ENCODE results near the gene CALN1.
"Not testable (repeated sequence)": the region's sequence is repeated elsewhere in the genome, so short reads cannot be mapped to it uniquely, and the experiment has no call there.

CALN1 gene

DNA sequence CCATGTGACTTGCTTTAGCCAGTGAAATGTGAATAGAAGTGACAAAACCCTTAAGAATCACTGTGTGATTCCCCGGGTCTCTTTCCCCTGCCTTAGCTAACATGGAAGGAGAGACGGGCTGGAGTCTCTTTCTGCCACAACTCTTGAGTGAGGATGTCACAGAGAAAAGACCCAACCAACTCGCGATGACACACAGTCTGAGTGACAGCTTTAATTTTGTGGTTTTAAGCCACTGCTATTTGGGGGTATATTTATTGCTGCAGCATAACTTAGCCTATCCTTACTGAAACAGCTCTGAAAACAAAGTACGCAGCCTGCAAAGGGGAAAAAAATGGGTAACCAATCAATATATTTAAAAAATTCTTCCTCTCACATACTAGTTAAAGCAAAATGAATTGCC, 319.4 kb downstream of the CALN1 start:
- no peak for DNase-seq (ENCODE audit: low spot score)

DNA sequence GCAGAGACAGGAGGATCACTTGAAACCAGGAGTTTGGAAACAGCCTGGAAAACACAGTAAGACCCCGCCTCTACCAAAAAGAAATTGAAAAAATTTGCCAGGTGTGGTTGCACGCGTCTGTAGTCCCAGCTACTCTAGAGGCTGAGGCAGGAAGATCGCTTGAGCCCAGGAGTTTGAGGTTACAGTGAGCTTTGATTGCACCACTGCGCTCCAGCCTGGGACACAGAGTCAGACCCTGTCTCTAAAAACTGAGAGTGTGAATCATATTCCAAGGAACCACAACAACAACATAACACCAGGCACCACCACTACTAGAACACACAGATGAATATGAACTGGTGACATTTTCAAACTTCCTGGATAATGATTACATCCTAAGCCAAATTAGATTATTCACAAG, 324.2 kb downstream of the CALN1 start:
- no peak for DNase-seq (ENCODE audit: low spot score)

DNA sequence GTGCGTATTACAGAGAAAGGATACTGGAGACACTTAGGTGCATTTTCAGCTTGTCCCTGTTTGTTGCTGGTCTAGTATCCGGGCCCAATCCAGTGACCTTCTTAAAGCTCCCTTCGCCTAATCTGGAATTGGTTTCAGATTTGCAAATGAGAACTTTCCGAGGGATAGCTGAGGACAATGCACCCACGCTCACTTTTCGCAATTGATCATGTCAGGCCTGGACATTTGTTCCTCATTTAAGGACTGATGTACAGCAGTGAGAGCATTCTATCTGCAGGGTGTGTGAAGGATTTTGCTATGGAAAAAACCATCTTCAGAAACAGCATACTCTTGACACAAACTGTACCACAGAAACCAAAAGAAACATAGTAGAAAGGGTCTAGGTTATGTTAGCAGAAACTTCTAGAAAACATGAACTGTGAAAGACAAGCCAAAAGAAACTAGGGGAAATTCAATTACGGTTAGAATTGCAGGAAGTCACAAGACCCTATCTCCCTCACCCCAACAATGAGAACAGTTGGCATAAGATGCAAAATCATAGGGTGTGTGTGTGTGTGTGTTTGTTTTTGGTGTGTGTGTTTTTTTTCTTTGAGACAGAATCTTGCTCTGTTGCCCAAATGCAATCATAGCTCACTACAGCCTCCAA, 331.1 kb downstream of the CALN1 start:
- no peak for DNase-seq (ENCODE audit: low spot score)

DNA sequence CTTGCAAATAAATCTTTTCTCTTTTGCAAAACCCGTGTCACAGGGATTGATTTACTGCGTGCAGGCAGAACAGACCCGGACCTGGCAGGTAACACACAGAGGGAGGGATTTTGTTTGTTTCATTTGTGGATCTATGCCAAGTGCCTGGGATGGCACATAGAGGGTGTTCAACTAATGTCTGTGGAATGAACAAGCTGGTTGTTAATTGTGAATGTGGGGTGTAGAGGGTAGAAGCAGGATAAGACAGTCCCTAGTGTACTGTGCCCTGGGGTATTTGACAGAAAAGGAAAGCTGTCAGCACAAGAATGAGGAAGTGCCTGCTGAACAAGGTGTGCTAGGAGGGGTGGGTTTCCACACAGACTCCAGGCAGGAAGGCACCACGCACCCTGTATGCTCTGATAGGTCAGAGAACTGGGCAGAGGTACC, 331.8 kb downstream of the CALN1 start:
- DNase-seq (ENCODE audit: low spot score), result no peak

DNA sequence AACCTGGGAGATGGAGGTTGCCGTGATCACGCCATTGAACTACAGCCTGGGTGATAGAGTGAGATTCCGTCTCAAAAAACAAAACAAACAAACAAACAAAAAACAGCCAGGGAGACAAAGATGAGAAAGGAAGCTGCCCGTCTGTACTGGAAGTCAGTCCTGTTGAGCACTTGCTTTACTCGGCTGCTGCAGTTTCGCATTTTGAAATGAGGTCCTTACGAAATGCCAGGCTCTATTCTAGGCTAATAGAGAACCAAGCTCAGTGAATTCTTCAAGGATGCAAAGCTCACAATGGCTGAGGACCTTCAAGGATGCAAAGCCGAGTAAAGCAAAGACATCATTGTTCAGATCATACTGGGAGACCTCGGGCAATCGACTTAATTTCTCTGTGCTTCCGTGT, 333.3 kb downstream of the CALN1 start:
- DNase-seq (ENCODE audit: low spot score), result no peak

DNA sequence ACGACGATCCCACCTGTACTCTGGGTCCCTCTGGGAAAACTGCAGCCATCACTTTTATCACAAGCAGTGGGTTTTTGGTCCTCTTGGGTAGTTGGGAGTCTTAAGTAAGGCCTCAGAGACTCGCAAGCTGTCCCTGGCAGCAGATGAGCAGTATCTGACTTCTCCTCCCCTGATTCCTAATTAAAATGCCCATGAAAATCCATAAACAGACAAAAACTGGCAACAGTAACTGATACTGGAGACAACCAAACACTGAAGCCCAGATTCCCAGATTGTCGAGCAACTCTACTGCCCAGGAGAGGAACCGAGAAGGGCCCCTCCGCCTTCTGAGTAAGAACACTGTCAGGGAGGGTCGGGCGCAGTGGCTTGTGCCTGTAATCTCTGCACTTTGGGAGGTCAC, 333.8 kb downstream of the CALN1 start:
- DNase-seq (ENCODE audit: low spot score), result no peak

DNA sequence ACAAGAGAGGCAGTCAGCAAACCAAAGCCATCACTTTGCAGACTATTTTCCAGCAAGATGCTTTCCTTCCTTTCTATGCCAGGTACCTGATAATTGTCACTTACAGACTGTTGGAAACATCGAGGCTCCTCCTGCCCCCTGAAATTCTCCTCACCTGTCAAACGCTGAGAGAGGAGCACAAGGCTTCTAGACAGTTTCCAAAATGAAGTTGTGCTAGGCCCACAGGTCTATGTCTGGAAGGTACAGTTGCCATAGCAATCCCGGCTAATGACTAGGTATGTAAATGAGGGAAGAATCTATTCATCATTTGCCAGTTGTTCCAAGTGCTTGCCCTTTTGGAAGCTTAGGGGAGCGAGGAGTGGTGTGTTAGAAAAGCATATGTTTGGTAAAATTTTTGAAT, 334.4 kb downstream of the CALN1 start:
- DNase-seq (ENCODE audit: low spot score), result no peak

DNA sequence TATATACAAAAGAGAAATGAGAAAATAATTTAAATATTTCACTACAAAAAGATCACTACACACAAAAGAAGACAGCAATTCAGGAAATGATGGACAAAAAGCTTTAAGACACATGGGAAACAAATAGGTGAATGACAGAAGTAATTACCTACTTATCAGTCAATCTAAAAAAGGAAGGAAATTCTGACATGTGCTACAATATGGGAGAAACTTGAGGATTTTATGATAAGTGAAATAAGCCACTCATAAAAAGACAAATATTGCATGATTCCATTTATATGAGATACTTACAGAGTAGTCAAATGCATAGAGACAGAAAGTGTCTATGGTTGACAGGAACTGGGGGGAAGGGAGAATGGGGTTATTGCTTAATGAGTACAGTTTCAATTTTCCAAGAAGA, 339.2 kb downstream of the CALN1 start:
- DNase-seq (ENCODE audit: low spot score), result no peak

DNA sequence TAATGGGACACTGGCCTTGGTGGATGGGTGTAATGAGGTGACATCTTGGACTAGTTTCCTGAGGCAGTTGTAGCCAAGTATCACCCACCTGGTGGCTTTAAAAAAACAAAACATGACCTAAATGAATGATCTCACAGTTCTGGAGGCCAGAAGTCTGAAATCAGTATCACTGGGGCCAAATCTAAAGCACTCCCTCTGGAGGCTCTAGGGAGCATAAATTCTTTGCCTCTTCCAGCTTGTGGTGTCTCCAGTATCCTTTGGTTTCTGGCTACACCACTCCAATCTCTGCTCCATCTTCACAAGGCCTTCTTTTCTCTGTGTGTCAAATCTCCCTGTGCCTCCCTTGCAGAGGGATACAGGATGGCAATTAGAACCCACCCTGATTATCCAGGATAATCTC, 342.9 kb downstream of the CALN1 start:
- no peak for DNase-seq (ENCODE audit: low spot score)

DNA sequence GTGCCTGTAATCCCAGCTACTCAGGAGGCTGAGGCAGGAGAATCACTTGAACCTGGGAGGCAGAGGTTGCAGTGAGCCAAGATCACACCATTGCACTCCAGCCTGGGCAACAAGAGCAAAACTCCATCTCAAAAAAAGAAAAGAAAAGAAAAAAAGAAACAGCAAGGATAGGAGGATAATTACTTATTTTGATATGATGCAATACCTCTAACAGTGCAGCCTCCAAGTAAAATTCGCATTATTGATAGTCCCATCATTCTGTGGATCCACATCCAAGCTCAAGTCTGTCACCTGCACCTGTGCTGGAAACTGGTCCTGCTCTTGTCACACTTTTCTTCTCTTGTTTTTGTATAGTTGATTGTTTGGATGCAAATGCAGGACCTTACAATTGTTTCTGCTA, 346.4 kb downstream of the CALN1 start:
- not testable (repeated sequence) for DNase-seq (ENCODE audit: low spot score)

DNA sequence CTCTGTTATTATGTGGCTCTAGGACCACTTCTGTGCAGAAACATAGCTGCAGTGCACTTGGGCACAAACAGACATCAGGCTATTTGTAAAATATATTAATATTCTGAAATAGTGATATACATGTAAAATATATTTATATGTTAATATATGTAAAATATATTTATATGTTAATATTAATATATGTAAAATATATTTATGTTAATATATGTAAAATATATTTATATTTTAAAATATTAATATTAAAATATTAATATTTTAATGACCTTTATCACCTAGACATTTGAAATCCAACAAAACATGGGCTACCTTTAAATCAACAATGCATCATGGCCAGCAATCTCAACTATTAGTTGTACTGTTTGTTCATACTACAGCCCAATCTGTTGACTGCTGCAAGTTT, 347.2 kb downstream of the CALN1 start:
- no peak for DNase-seq (ENCODE audit: low spot score)

DNA sequence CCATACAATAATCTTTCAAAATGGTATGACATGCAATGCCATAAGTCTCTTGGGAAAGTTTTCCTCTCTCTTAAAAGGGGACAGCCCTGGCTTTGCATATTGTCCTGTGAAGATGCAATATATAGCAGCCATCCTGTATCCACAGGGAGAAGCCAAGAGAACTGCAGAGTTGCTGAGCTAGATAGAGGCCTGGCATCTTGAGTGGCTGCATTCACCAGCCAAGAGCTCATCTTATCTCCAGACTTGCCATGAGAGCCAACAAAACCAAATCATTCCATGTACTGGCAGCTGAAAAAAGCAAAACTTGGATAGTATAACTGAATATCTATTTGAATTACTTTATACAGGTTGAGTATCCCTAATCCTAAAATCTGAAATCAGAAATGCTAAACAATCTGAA, 348.8 kb downstream of the CALN1 start:
- no peak for DNase-seq (ENCODE audit: low spot score)

DNA sequence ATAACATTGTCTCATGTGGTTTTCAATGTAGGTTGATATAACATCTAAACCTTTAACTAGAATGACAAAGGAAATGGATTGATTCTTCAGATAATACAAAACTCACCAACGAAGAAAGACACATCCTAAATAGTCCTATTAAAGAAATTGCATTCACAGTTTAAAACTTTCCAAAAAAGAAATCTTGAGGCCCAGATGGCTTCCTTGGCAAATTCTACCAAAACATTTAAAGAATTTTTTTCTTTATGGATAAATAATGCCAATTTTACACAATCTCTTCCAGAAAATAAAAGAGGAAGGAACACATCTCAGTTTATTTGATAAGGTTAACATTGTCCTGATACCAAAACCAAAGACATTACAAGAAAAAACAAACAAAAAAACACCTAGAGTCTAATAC, 349.5 kb downstream of the CALN1 start:
- DNase-seq (ENCODE audit: low spot score), result no peak

DNA sequence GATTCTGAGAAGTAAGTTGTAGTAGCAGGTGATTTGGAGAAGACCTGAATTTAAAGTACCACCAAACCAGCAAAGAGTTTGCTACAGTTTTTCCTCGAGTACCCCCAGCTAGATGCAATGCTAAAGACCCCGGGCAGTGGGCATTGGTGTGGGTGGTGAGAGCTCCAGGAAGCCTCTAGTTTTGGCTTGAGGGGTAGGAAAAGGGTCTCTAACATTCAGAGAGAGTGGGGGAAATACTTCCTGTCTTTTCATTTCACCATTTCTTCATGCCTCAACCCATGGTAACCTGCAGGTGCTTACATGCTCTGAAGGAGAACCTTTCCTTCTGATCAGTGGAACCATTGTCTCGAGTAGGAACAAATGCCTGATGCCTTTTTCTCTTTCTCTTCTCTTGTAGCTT, 352.2 kb downstream of the CALN1 start:
- no peak for DNase-seq (ENCODE audit: low spot score)

DNA sequence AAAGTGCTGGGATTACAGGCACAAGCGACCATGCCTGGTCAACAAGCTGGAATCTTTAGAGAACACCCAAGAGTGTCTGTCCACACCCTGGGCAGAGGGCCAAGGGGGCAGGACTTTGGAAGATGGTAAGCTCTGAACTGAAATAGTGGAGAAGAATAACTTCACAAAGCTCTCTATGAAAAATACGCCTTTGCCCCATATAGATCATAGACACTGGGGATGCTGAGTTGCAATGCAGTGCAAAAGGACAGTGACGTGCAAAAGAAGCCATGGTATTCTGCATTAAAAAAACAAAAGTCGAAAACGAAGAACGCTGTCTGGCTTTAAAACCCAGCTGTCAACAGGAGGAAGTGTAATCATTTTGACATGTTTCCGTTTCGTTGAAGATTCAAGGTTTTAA, 353.6 kb downstream of the CALN1 start:
- DNase-seq (ENCODE audit: low spot score), result no peak

DNA sequence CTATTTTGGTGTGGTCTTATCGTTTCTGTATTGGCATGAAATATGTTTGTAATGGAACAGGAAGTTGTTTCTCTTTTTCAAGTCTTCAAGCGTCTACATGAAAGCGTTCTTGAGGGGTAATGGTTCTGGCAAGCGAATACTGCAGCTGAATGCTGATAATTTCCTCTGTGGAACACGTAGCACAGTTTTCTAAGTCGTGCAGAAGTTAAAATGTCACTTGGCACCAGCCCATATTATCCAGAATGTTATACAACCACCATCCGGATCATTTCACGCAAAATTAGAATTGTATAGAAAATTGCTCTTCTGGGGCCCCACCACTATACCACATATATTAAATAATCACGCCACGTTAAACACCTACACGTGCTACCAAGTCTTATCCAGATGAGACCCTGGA, 354.3 kb downstream of the CALN1 start:
- no peak for DNase-seq (ENCODE audit: low spot score)

DNA sequence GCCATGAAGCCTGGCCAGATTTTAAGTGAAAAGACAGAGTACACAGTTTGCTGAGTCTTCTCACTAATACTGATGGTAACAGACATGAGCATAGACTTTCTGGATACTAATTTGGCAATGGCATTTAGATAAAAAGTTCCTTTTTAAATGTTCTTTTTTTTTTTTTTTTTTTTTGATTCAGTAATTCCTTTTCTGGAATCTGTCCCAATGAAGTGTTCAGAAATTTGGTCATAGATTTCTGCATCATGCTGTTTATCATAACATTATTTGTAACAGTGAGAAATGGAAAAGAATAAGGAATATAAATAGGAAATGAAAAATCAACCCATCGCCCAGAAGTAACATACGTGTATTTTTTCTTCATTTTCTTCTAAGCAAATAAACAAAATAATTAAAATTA, 354.9 kb downstream of the CALN1 start:
- DNase-seq (ENCODE audit: low spot score), result no peak

DNA sequence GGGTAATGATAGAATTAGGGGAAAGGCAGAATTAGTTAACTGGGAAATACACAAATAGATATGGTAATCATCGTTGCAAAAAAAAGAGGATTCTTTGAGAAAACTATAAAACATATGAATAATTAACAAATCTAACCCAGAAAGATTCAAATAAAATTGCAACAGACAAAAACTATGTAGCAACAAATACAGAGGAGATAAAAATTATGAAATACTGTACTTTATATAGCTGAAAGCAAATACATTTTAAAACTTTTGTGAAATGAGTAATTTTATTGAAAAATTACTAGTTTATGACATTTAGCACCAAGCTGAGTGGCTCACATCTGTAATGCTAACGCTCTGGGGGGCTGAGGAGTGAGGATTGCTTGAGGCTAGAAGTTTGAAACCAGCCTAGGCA, 356.7 kb downstream of the CALN1 start:
- no peak for DNase-seq (ENCODE audit: low spot score)

DNA sequence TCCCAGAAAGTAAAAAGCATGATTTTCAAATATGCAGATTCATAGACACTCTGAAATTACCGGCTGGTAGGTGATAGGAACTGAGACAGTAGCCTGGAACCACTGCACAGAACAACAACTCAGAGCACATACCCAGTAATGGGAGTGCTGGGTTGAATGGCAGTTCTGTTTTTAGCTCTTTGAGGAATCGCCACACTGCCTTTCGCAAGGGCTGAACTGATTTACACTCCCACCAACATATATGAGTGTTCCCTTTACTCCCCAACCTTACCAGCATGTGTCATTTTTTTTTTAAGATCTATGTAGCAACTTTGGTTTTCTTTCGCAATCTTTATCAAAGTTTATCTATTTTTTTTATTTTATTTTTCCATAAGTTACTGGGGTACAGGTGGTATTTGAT, 358.8 kb downstream of the CALN1 start:
- no peak for DNase-seq (ENCODE audit: low spot score)

DNA sequence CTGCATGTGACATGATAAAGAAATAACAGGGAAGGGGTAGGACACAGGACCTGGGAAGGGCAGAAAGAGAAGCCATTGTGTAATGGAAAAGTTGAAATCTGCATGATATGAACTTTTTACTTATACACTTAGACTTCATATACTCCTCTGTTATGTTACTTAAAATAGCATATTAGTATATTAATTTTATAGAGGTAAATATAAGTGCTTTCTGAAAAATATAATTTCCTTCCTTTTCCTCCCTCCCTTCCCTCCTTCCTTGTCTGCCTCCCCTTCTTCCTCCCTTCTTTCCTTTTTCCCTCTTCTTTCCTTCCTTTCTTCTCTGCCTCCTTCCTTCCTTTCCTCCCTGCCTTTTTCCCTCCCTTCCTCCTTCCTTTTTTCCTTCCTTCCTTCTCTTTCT, 363.7 kb downstream of the CALN1 start:
- no peak for DNase-seq (ENCODE audit: low spot score)

DNA sequence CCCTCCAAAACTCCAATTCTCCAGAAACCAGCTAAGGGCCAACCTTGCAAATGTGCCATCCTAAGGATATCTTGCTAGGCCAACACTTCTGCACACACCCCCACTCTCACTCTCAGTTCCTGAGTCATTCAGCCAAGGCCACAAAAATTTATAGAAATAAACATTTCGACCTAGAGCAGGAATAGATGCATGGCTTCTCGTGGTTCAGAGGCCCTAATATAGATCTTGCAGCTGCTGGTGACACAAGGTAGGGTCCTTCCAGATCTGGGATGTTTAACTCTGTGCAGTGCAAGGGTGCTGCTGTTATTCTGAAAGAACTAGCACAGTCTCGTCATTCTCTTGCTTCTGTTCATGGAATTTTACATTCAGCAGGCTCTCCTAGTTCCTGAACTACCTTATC, 369.3 kb downstream of the CALN1 start:
- DNase-seq (ENCODE audit: low spot score), result no peak

DNA sequence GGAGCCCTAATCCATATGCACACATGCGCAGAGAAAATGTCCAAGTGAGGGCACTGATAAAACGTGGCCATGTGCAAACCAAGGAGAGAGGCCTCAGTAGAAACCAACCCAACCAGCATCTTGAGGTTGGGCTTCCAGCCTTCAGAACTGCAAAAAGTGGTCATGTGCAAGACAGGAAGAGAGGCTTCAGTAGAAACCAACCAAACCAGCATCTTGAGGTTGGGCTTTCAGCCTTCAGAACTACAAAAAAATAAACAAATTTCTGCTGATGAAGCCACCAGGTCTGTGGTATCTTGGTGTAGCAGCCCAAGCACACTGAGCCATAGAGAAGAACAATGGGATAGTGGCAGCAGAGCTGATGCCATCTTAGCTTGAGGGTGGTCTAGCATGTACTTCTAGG, 371.5 kb downstream of the CALN1 start:
- DNase-seq (ENCODE audit: low spot score), result no peak

DNA sequence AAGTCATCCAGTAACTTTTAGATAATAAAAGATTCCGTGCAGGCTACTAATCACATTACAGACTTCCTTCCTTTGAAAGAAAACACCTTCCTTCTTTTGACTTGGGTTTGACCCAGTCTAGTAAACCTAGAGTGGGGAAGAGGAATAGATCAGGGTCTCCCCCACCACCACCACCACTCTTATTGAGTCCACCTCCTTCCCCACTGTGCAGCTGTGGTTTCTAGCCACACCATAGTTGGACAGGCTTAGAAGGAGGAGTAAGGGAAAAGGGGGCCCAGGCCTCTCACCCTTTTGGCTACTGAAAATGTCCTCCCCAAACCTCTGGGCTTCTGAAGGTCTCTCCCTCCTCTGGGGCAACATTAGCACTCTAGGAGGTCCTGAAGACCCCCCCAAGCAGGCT, 372.7 kb downstream of the CALN1 start:
- no peak for DNase-seq (ENCODE audit: low spot score)

DNA sequence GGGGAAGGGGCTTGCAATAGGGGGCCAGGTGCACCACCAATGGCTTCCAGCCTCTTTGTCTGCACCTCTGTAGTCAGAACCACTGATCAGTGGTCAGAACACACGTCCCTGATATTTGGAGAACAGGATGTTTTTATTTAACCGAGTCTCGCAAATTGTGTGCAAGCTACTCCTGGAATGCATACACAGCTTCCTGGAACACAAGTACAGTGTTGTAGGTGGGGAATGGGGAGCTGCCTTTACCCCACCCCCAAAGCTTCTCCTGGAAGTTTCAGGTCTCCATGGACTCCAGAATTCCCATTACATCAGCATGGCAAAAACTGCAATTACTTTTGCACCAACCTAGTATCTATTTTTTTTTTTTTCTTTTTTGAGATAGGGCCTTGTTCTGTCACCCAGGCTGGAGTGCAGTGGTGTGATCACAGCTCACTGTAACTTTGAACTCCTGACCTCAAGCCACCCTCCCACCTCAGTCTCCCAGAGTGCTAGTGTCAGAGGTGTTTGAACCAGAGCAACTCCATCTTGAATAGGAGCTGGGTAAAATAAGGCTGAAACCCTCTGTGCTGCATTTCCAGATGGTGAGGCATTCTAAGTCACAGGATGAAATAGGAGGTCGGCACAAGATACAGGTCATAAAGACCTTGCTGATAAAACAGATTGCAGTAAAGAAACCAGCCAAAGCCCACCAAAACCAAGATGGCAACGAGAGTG, 374.0 kb downstream of the CALN1 start:
- no peak for DNase-seq (ENCODE audit: low spot score)
